A549 (cell line): ENCODE data around the gene TTPAL. TPM values are rescaled to one million over a fixed set of nuclear protein-coding genes. Genes with fewer than 3 reads are reported as not detected.
A peak's percentile ranks its signal among the peaks of the same experiment; 100 is the strongest.

Experiments used
- ATAC-seq, 2 experiments: fragments of 200-7000 bp in 1 of 2; fragments of >200 bp in 1 of 2; cut with Nextera tagmentation in 1 of 2; cut with Tn5 transposase in 1 of 2; 3 replicates each; pipeline versions ENCODE4 v1.8.0 to v1.9.1; 2018 to 2020; ENCODE audit warnings: mild to moderate bottlenecking in 1 of 2, moderate library complexity in 1 of 2
- CTCF ChIA-PET: fragments of 300-600 bp; sonication (Branson Sonifier 250); formaldehyde crosslinking; extraction: SDS; loops from one replicate; lab custom pipeline; 2021; ENCODE audit warnings: antibody characterized with exemption, inconsistent platforms; lab: Yijun Ruan, JAX
- POLR2A ChIA-PET: fragments of 350-600 bp; formaldehyde crosslinking; extraction: SDS; loops from one replicate; lab custom pipeline; 2021; ENCODE audit warnings: antibody characterized with exemption, inconsistent platforms; lab: Yijun Ruan, JAX
- DNase-seq, 2 experiments: peaks; one replicate each; pipeline versions ENCODE4 v3.0.0 to v3.0.0-alpha.2; 2011 to 2016; ENCODE audit warnings: low read depth in 1 of 2, low spot score in 1 of 2
- FAIRE-seq: peaks from 2 replicates; lab custom pipeline; 2011; peaks lifted over from hg19 to GRCh38; lab: Jason Lieb, UNC
- H3K27ac ChIP-seq, 2 experiments: fragments of >200 bp; sonication (Bioruptor Twin); formaldehyde crosslinking; 3 replicates each; pipeline ENCODE4 v1.5.1; 2016 to 2017
- H3K4me1 ChIP-seq: fragments of >200 bp; sonication (Bioruptor Twin); formaldehyde crosslinking; 3 replicates; pipeline ENCODE4 v1.6.1; 2016
- H3K4me2 ChIP-seq: fragments of >200 bp; sonication (Bioruptor Twin); formaldehyde crosslinking; 3 replicates; pipeline ENCODE4 v1.6.1; 2016
- H3K4me3 ChIP-seq: fragments of >200 bp; sonication (Bioruptor Twin); formaldehyde crosslinking; 3 replicates; pipeline ENCODE4 v1.5.1; 2016
- H3K9me3 ChIP-seq: fragments of >200 bp; sonication (Bioruptor Twin); formaldehyde crosslinking; 3 replicates; pipeline ENCODE4 v1.6.1; 2016
- ATOH8 ChIP-seq: fragments of 250-450 bp; sonication (Bioruptor Pico); IDR thresholded peaks from 2 replicates; pipeline ENCODE4 v1.5.0; 2020; ENCODE audit warnings: low read depth, mild to moderate bottlenecking, moderate library complexity
- BCL3 ChIP-seq: fragments of >200 bp; sonication (Bioruptor Twin); formaldehyde crosslinking; IDR thresholded peaks from 3 replicates; pipeline ENCODE4 v1.6.1; 2016
- CBX8 ChIP-seq: fragments of 200-600 bp; sonication (generic); IDR thresholded peaks from 2 replicates; pipeline ENCODE4 v1.6.1; 2016
- CHD2 ChIP-seq: fragments of 150-350 bp; IDR thresholded peaks from 2 replicates; pipeline ENCODE4 v1.6.1; 2014; ENCODE audit warnings: low read length; ENCODE audit not compliant: partially characterized antibody
- CHD4 ChIP-seq: fragments of 200-600 bp; sonication (generic); IDR thresholded peaks from 2 replicates; pipeline ENCODE4 v1.6.1; 2016; ENCODE audit warnings: antibody characterized with exemption, mild to moderate bottlenecking, borderline replicate concordance
- ELK1 ChIP-seq: fragments of 150-350 bp; IDR thresholded peaks from 2 replicates; pipeline ENCODE4 v1.6.1; 2014; ENCODE audit warnings: low read depth, mild to moderate bottlenecking, low read length
- FOSB ChIP-seq: fragments of 250-450 bp; sonication (Bioruptor Pico); IDR thresholded peaks from 2 replicates; pipeline ENCODE4 v1.5.0; 2020; ENCODE audit warnings: mild to moderate bottlenecking, moderate library complexity
- FOSL2 ChIP-seq, 2 experiments: fragments of 450-650 bp in 1 of 2; fragments of >200 bp in 1 of 2; sonication (Bioruptor Twin) in 1 of 2; formaldehyde crosslinking; IDR thresholded peaks; 2 replicates each; pipeline versions ENCODE4 v1.5.0 to v1.6.1; 2016 to 2020; ENCODE audit warnings: mild to moderate bottlenecking in 1 of 2, moderate library complexity in 1 of 2
- FOXS1 ChIP-seq: fragments of 250-450 bp; sonication (Bioruptor Pico); IDR thresholded peaks from 2 replicates; pipeline ENCODE4 v1.5.0; 2020; ENCODE audit warnings: mild to moderate bottlenecking, moderate library complexity
- GATA3 ChIP-seq: IDR thresholded peaks from 2 replicates; pipeline ENCODE4 v1.6.1; 2012; ENCODE audit warnings: borderline replicate concordance
- HEYL ChIP-seq: fragments of 250-450 bp; sonication (Bioruptor Pico); IDR thresholded peaks from 2 replicates; pipeline ENCODE4 v1.8.0; 2021; ENCODE audit warnings: mild to moderate bottlenecking, moderate library complexity
- KDM1A ChIP-seq: fragments of 200-600 bp; sonication (generic); IDR thresholded peaks from 2 replicates; pipeline ENCODE4 v1.6.1; 2016; ENCODE audit warnings: low read depth, mild to moderate bottlenecking
- KDM5A ChIP-seq: fragments of 200-600 bp; sonication (generic); IDR thresholded peaks from 2 replicates; pipeline ENCODE4 v1.6.1; 2016; ENCODE audit warnings: antibody characterized with exemption, mild to moderate bottlenecking
- MAZ ChIP-seq: fragments of 150-350 bp; IDR thresholded peaks from 2 replicates; pipeline ENCODE4 v1.6.1; 2014; ENCODE audit warnings: antibody characterized with exemption, low read depth, low read length, borderline replicate concordance
- NR3C1 ChIP-seq: fragments of >200 bp; sonication (Bioruptor Twin); formaldehyde crosslinking; IDR thresholded peaks from 3 replicates; pipeline ENCODE4 v1.6.1; 2017
- PBX3 ChIP-seq: IDR thresholded peaks from 2 replicates; pipeline ENCODE4 v1.6.1; 2012
- POLR2AphosphoS2 ChIP-seq: conservative IDR thresholded peaks from 2 replicates; pipeline ENCODE4 v1.6.1; 2012; ENCODE audit warnings: low read length, improper control_type of control experiment, inconsistent platforms
- RAD21 ChIP-seq, 2 experiments: fragments of >200 bp in 1 of 2; sonication (Bioruptor Twin) in 1 of 2; formaldehyde crosslinking in 1 of 2; IDR thresholded peaks in 1 of 2; conservative IDR thresholded peaks in 1 of 2; 2 replicates in 1 of 2; 3 replicates in 1 of 2; pipeline ENCODE4 v1.6.1; 2012 to 2018; ENCODE audit warnings: inconsistent platforms in 1 of 2
- RARB ChIP-seq: fragments of 250-450 bp; sonication (Bioruptor Pico); IDR thresholded peaks from 2 replicates; pipeline ENCODE4 v1.8.0; 2021; ENCODE audit warnings: mild to moderate bottlenecking, moderate library complexity
- RCOR1 ChIP-seq: fragments of 150-350 bp; IDR thresholded peaks from 2 replicates; pipeline ENCODE4 v1.6.1; 2014; ENCODE audit warnings: antibody characterized with exemption, low read length, low read depth
- SMC3 ChIP-seq: fragments of >200 bp; sonication (Bioruptor Twin); formaldehyde crosslinking; IDR thresholded peaks from 3 replicates; pipeline ENCODE4 v1.6.1; 2018; ENCODE audit warnings: inconsistent platforms
- TP53 ChIP-seq: fragments of 250-450 bp; sonication (Bioruptor Pico); IDR thresholded peaks from 2 replicates; pipeline ENCODE4 v1.5.0; 2021; ENCODE audit warnings: mild to moderate bottlenecking, moderate library complexity
- USF2 ChIP-seq: fragments of 450-650 bp; IDR thresholded peaks from 2 replicates; pipeline ENCODE4 v1.6.1; 2014; ENCODE audit warnings: antibody characterized with exemption
- ZC3H11A ChIP-seq: fragments of 450-650 bp; IDR thresholded peaks from 2 replicates; pipeline ENCODE4 v1.6.1; 2014; ENCODE audit warnings: antibody characterized with exemption, mild to moderate bottlenecking
- ZFP36 ChIP-seq: fragments of 450-650 bp; IDR thresholded peaks from 2 replicates; pipeline ENCODE4 v1.6.1; 2014; ENCODE audit warnings: borderline replicate concordance; ENCODE audit not compliant: partially characterized antibody
- WGBS: methylation state at CpG from one replicate; pipeline ENCODE4 v1.1.6; 2017; ENCODE audit errors: missing lambda C conversion rate; 5-methylcytosine and 5-hydroxymethylcytosine counted together
- polyA plus RNA-seq, 4 experiments: library from polyadenylated mRNA; depleted of rRNA in 3 of 4; stranded (reverse); fragments of >200 nt; fragmentation: RNase III in 1 of 4; extraction: RNeasy Plus Mini Kit Qiagen cat#74134 plus additional on column Dnase treatment in 1 of 4; gene quantifications; 2 replicates in 3 of 4; 3 replicates in 1 of 4; pipeline ENCODE4 v1.2.3, GENCODE V29; 2011 to 2017

The TTPAL gene
- polyA plus RNA-seq, 2 of the 4 experiments (the other 2 are of a cell fraction), result 9.1 to 9.2 TPM

GRCh38 chr20:44528309-44528708, 52.6 kb downstream of the TTPAL start (continued):
- TF ChIP-seq HEYL (CRISPR knock-in tag) (no peak), FOSB (CRISPR knock-in tag) (no peak), RCOR1 (no peak), ZC3H11A (no peak), RAD21 (conservative IDR thresholded peaks at IDR 0.05 in 1 of 2, IDR thresholded peaks at IDR 0.05 in 1 of 2) (no peak), TP53 (CRISPR knock-in tag) (no peak)

GRCh38 chr20:44532259-44532980, 56.7 kb downstream of the TTPAL start:
- 36% methylated on average over 11 of the region's 11 CpGs for WGBS
- ATAC-seq (no peak), FAIRE-seq (no peak), DNase-seq (no peak)
- Histone ChIP-seq H3K4me1 (peaks cover 19% of the 10 kb centered on the region; the same call in 2 of the 3 replicates), H3K4me2 (peak overlapping the region; percentile 77), H3K27ac (peak overlapping the region; percentile 82 to 91), H3K4me3 (peak overlapping the region; percentile 68), H3K9me3 (no peaks in the 10 kb centered on the region)
- ChIA-PET CTCF (interaction anchor here (0.7 to 5.7 kb wide), 4 partner anchors 28 to 387 kb away, joined by 3 to 35 read pairs (median 3); no protein-coding TSS in a partner anchor), POLR2A (no interaction called here)
- TF ChIP-seq CHD2 (no peak), KDM1A (peak; percentile 72; the same call in 1 of the 2 replicates)

- ChIA-PET CTCF (interaction anchor here (1.0 to 5.7 kb wide), 3 partner anchors 9 to 77 kb away, joined by 3 to 35 read pairs (median 4); no protein-coding TSS in a partner anchor), POLR2A (interaction anchor here (0.7 kb wide), 1 partner anchor 248 kb away, joined by 4 read pairs; no protein-coding TSS in a partner anchor)
- WGBS, result 80% methylated on average over 2 of the region's 2 CpGs
- no peaks in the 10 kb centered on the region for H3K9me3 ChIP-seq
- ATAC-seq, result no peak
- DNase-seq, result no peak
- H3K4me3 ChIP-seq, result no peak overlapping the region; the same call in 2 of the 3 replicates
- H3K4me1 ChIP-seq, result peaks cover 19% of the 10 kb centered on the region; the same call in 2 of the 3 replicates
- H3K27ac ChIP-seq, result peak overlapping the region; percentile 82 to 91; a peak in 3 of 6 replicates
- peak overlapping the region; percentile 77 for H3K4me2 ChIP-seq
- no peak for TF ChIP-seq FOSL2 (IDR thresholded peaks at IDR 0.05)
- TF ChIP-seq FOSL2 (CRISPR knock-in tag; IDR thresholded peaks at IDR 0.05), result 0 out of 2 replicates have a peak, but pooled peaks have one; percentile 8
- no peak for TF ChIP-seq CHD4
- TF ChIP-seq GATA3, result peak; percentile 35; the same call in 1 of the 2 replicates
- no peak for FAIRE-seq
Observed at GRCh38 chr20:44532981-44533331, 57.3 kb downstream of the TTPAL start.

- ChIA-PET POLR2A (no interaction called here), CTCF (interaction anchor here (0.9 to 5.7 kb wide), 5 partner anchors 8 to 149 kb away, joined by 3 to 35 read pairs (median 4); partner anchors contain the start of gene TTPAL)
- H3K9me3 ChIP-seq, result no peaks in the 10 kb centered on the region
- no peak overlapping the region for H3K4me3 ChIP-seq
- H3K27ac ChIP-seq, result no peak overlapping the region
- WGBS, result 92% methylated on average over 4 of the region's 4 CpGs
- DNase-seq (no peak), ATAC-seq (no peak), FAIRE-seq (no peak)
- 0 out of 3 replicates have a peak overlapping the region, but pooled peaks have one; percentile 8 for H3K4me2 ChIP-seq
- peaks cover 19% of the 10 kb centered on the region; the same call in 2 of the 3 replicates for H3K4me1 ChIP-seq
- TF ChIP-seq FOSL2 (IDR thresholded peaks at IDR 0.05) (no peak), FOSL2 (CRISPR knock-in tag; IDR thresholded peaks at IDR 0.05) (no peak), KDM5A (no peak), POLR2AphosphoS2 (no peak), RARB (CRISPR knock-in tag) (no peak), USF2 (no peak), PBX3 (no peak), ATOH8 (CRISPR knock-in tag) (no peak), CHD2 (no peak), NR3C1 (no peak), BCL3 (no peak), RCOR1 (no peak), CBX8 (no peak), SMC3 (no peak), ELK1 (no peak), FOXS1 (no peak), MAZ (no peak), ZFP36 (no peak)
Observed at GRCh38 chr20:44533928-44534327, 58.3 kb downstream of the TTPAL start.
